ENCODE results near the gene CA5A.
A peak's percentile ranks its signal among the peaks of the same experiment; 100 is the strongest.

Gene CA5A

DNA sequence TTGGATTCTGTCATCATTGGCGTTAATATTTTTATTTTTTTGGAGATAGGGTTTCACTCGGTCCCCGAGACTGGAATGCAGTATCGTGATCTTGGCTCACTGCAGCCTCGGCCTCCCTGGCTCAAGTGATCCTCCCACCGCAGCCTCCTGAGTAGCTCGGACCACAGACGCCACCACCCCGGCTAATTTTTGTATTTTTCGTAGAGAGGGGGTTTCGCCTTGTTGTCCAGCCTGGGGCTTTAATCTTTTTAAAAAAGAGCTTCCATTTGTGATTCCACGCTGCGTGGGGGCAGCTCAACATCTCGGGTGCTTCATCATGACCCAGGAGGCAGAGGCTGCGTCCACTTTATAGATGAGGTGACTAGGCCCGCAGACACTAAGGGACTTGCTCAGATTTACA, 16.4 kb upstream of the CA5A start:
- TF ChIP-seq, protein P1, sequence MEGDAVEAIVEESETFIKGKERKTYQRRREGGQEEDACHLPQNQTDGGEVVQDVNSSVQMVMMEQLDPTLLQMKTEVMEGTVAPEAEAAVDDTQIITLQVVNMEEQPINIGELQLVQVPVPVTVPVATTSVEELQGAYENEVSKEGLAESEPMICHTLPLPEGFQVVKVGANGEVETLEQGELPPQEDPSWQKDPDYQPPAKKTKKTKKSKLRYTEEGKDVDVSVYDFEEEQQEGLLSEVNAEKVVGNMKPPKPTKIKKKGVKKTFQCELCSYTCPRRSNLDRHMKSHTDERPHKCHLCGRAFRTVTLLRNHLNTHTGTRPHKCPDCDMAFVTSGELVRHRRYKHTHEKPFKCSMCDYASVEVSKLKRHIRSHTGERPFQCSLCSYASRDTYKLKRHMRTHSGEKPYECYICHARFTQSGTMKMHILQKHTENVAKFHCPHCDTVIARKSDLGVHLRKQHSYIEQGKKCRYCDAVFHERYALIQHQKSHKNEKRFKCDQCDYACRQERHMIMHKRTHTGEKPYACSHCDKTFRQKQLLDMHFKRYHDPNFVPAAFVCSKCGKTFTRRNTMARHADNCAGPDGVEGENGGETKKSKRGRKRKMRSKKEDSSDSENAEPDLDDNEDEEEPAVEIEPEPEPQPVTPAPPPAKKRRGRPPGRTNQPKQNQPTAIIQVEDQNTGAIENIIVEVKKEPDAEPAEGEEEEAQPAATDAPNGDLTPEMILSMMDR (conservative IDR thresholded peaks at IDR 0.05; ENCODE audit: control insufficient read depth, insufficient read depth, low read depth, low read length), result no peak
- DNase-seq (ENCODE audit: low read depth), result no peak
- H3K4me3 ChIP-seq (ENCODE audit: control insufficient read depth, low read depth, low read length), result peak overlapping the region; percentile 91

DNA sequence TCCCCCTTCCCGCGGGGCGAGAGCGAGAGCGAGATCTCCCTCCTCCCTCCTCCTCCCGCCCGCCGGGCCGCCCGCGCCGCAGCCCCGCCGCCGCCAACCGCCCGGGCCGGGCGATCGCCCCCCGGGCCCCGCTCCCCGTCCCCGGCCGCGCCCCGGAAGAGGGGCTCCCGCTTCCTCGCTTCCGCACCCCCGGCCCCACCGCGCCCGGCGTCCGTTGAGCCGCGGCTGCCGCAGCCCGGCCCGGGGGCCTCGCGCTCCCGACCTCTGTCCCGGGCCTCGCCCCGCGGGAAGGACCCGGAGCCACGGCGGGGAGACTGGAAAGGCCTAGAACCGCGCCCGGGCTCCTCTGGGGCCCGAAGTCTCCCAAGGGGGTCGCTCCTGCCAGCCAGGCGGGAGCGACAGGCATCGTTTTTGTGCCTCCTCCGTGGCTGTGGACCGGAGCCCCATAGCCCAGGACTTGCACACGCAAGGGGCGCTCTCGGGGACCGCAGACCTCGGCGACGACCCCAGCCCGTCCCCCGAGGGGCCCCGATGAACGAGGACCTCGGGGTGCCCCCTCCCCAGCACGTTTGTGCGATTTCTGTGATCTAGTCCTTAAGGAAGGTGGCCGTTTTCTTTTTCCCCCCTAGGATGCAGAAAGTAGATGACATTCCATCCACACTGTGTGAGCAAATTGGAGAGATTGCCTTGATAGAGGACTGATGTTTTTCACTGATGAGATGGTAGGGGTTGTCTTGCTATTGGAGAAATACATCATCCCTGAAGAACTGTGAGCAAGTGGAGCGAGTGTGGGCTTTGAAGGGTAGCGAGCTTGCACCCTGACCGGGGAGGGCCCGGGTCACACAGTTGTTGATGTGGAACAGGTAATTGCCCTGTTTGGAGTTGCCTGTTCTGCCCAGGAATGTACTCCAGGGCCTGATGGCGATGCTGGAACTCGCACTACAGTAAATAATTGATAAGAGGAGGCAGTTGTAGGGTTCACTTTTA, 15.5 kb upstream of the CA5A start:
- H3K4me3 ChIP-seq (ENCODE audit: control insufficient read depth, low read depth, low read length), result peak overlapping the region; percentile 91
- TF ChIP-seq, protein P1 (conservative IDR thresholded peaks at IDR 0.05; ENCODE audit: control insufficient read depth, insufficient read depth, low read depth, low read length), result no peak
- DNase-seq (ENCODE audit: low read depth), result no peak

DNA sequence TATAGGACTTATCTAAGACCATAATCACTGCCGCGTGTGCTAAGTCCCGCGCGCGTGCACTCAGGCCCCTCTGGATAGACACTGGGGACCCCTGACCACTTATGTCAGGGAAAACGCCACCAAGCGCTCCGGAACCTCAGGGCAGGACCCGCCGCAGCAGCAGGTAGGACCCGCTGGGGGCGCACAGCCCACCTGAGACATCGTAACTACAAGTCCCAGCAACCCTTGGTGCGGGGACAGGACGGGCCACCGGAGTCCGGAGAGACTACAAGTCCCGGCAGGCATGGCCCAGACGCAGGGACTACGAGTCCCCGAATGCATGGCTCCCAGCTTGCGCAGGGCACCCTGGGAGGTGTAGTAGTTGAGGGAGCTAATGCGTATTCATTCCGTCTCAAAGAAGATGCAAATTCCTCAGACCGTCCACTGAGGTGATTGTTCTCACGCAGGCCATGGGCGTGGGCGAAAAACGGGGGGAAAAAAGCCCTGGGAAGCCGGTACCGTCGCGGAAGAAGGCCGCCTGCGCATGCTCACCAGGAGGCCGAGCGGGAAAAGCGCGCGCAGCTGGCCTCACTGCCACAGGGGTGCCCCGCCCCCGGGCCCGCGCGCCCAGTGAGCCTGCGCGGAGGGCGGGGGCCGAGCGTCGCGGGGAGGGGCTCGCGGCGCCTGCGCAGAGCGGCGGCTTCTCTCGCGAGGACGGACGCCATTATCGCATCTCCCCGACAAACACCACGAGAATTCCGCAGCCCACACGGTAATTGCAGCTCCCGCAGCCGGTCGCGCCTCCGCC, 14.6 kb upstream of the CA5A start, which contains the start of gene BANP:
Gene BANP (plus strand): TSS at position 670 of the 787 bp plus-strand sequence. CDS start 23,682 bp downstream, outside the sequence.
- peak within 1 kb of the TSS; percentile 91 for H3K4me3 ChIP-seq (ENCODE audit: control insufficient read depth, low read depth, low read length)
- TF ChIP-seq, protein P1 (conservative IDR thresholded peaks at IDR 0.05; ENCODE audit: control insufficient read depth, insufficient read depth, low read depth, low read length), result peak; percentile 29
- peak; percentile 98 for DNase-seq (ENCODE audit: low read depth)

DNA sequence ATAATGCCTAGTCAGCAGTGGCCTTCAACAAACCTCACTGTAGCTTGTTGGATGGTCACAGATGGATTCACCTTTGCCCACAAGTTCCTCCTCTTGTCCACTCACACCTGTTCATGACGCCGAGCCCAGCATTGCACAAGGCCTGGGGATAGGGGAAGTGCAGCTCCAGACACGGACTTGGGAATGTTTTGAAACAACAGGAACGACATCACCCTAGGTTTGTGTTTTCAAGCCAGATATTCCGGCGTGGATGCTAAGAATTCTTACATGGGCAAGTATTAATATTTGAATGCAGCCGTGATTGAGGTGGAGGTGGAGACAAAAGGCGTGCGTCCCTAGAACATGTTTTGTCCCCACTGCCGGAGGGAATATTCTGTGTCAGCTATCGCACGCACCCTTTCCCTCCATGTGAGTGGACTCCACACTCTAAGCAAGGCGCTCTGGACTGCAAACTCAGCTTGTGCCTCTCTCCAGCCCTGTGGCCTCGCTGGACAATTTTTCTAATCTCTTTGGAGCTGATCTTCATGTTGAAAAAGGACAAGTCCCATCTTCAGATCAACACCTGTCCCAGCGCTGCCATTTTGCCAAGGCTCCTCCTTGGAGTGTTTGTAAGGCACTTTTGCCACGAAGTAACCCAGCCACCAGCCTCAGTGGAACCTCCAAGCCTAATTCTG, 12.9 kb upstream of the CA5A start:
- H3K4me3 ChIP-seq (ENCODE audit: control insufficient read depth, low read depth, low read length), result no peak overlapping the region
- TF ChIP-seq, protein P1 (conservative IDR thresholded peaks at IDR 0.05; ENCODE audit: control insufficient read depth, insufficient read depth, low read depth, low read length), result no peak
- DNase-seq (ENCODE audit: low read depth), result no peak

DNA sequence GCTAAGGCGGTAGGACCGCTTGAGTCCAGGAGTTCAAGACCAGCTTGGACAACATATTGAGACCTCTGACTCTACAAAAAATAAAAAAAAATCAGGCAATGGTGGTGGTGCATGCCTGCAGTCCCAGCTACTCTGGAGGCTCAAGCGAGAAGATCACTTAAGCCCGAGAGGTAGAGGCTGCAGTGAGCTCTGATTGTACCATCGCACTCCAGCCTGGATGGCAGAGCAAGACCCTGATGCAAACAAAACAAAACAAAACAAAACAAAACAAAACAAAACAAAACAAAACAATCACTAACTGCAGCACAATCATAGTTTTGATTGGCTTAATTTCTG, 12.4 kb upstream of the CA5A start:
- TF ChIP-seq, protein P1 (conservative IDR thresholded peaks at IDR 0.05; ENCODE audit: control insufficient read depth, insufficient read depth, low read depth, low read length), result no peak
- H3K4me3 ChIP-seq (ENCODE audit: control insufficient read depth, low read depth, low read length), result no peak overlapping the region
- no peak for DNase-seq (ENCODE audit: low read depth)

DNA sequence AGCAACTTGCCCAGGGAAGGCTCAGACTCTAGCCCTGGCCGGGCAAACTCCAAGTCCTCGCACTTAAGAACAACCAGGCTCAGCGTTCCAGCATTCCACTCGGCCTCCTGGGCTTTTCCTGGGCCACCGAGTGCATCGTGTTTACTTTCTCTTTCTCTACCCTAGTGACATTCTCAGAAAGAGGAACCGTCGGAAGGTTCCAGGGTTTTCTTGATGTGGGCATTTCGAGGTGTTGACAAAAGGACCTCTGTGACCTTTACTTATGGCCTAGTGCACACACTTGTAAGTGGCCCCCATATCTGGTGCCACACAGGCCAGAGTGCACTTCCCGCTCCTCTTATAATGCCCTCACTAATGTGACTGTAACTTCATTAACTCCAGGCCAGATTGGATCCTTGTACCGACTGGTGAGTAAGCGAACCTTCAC, 11.8 kb upstream of the CA5A start:
- DNase-seq (ENCODE audit: low read depth), result no peak
- no peak overlapping the region for H3K4me3 ChIP-seq (ENCODE audit: control insufficient read depth, low read depth, low read length)
- TF ChIP-seq, protein P1 (conservative IDR thresholded peaks at IDR 0.05; ENCODE audit: control insufficient read depth, insufficient read depth, low read depth, low read length), result no peak

All from fibroblast of mammary gland (primary cell).